Stimulated activated CD8-positive, alpha-beta memory T cell treated with anti-CD3 and anti-CD28 coated beads, Interleukin-7, amount 100 ng/mL, for 4 hours (primary cell): Measurements from ENCODE around the gene KCNAB2.

Experiments
- DNase-seq, 2 donors: peaks; one replicate each; pipeline ENCODE4 v3.0.0-alpha.2; 2020; ENCODE audit warnings: low read depth in 2 of 2

KCNAB2 gene

GRCh38 chr1:6148497-6149241 is 103.0 kb downstream of the KCNAB2 start:
- peak; percentile 53 for DNase-seq

GRCh38 chr1:6149597-6149996 is 103.9 kb downstream of the KCNAB2 start:
- DNase-seq, result no peak

- no peak for DNase-seq
Measured at GRCh38 chr1:6150006-6150938, 104.6 kb downstream of the KCNAB2 start.
